ENCODE measurements around the gene ARID1B.

The ARID1B gene

GRCh38 chr6:156844089-156844488 lies 66.9 kb downstream of the ARID1B start:
- peaks cover 0 to 1% of the 10 kb centered on the region in 2 donors for H3K36me3 ChIP-seq (replicated peaks in 1 of 2; ENCODE audit: control insufficient read depth in 2 of 2, insufficient read depth in 2 of 2, low read length in 2 of 2)
- no peak overlapping the region for H2AFZ ChIP-seq (ENCODE audit: low read length)
- peaks cover 8 to 14% of the 10 kb centered on the region in 2 donors for H3K4me1 ChIP-seq (ENCODE audit: control insufficient read depth in 2 of 2, insufficient read depth in 1 of 2, low read depth in 1 of 2, low read length in 2 of 2)
- no peak overlapping the region for H2BK5ac ChIP-seq (ENCODE audit: low read length)
- H3K4me2 ChIP-seq (ENCODE audit: insufficient read depth, low read length, poor library complexity, severe bottlenecking) = no peak overlapping the region
- no peak overlapping the region for H4K8ac ChIP-seq (ENCODE audit: low read depth, low read length)
- no peaks in the 10 kb centered on the region for H3K9me3 ChIP-seq (replicated peaks in 1 of 2; ENCODE audit: control insufficient read depth in 2 of 2, insufficient read depth in 1 of 2, low read depth in 1 of 2, low read length in 2 of 2)
- no peak overlapping the region for H2BK15ac ChIP-seq (ENCODE audit: low read length)
- no peak overlapping the region for H2BK12ac ChIP-seq (ENCODE audit: low read length)
- H3K18ac ChIP-seq (ENCODE audit: low read length) = no peak overlapping the region
- no peaks in the 10 kb centered on the region for H3K27me3 ChIP-seq (ENCODE audit: control insufficient read depth in 3 of 3, insufficient read depth in 3 of 3, low read depth in 1 of 3, low read length in 3 of 3)
- no peak overlapping the region for H3K27ac ChIP-seq (replicated peaks; ENCODE audit: low read length)
- no peak for DNase-seq (ENCODE audit: low spot score)
- no peak overlapping the region for H3K14ac ChIP-seq (ENCODE audit: low read length)
- H3K23ac ChIP-seq (ENCODE audit: low read depth, low read length, poor library complexity) = no peak overlapping the region
- no peak overlapping the region for H4K91ac ChIP-seq (ENCODE audit: low read depth, low read length, poor library complexity)
- H3K9ac ChIP-seq (ENCODE audit: low read depth, low read length, poor library complexity) = no peak overlapping the region
- H2BK120ac ChIP-seq (ENCODE audit: low read depth, low read length) = no peak overlapping the region
- H3K79me1 ChIP-seq (ENCODE audit: low read depth, low read length) = no peaks in the 10 kb centered on the region
- no peak overlapping the region for H3K4me3 ChIP-seq (ENCODE audit: low read length in 2 of 2)
- no CpG with 5 or more reads among the region's 3 CpGs for WGBS, 2 donors (ENCODE audit: extremely low coverage in 2 of 2, insufficient read length in 2 of 2, insufficient replicate concordance in 1 of 2)
- no peak overlapping the region for H2AK5ac ChIP-seq (ENCODE audit: low read depth, low read length)
- H3K4ac ChIP-seq (ENCODE audit: low read length) = no peak overlapping the region

GRCh38 chr6:156845454-156846155 lies 68.4 kb downstream of the ARID1B start:
- Histone ChIP-seq H2AFZ (ENCODE audit: low read length) (no peak overlapping the region), H3K4me3 (ENCODE audit: low read length in 2 of 2) (no peak overlapping the region), H3K27me3 (ENCODE audit: control insufficient read depth in 3 of 3, insufficient read depth in 3 of 3, low read depth in 1 of 3, low read length in 3 of 3) (no peaks in the 10 kb centered on the region), H3K23ac (ENCODE audit: low read depth, low read length, poor library complexity) (no peak overlapping the region), H3K18ac (ENCODE audit: low read length) (no peak overlapping the region), H4K8ac (ENCODE audit: low read depth, low read length) (no peak overlapping the region), H3K27ac (replicated peaks; ENCODE audit: low read length) (no peak overlapping the region), H3K79me1 (ENCODE audit: low read depth, low read length) (no peaks in the 10 kb centered on the region), H3K4me1 (ENCODE audit: control insufficient read depth in 2 of 2, insufficient read depth in 1 of 2, low read depth in 1 of 2, low read length in 2 of 2) (peaks cover 7 to 8% of the 10 kb centered on the region in 2 donors), H3K9me3 (replicated peaks in 1 of 2; ENCODE audit: control insufficient read depth in 2 of 2, insufficient read depth in 1 of 2, low read depth in 1 of 2, low read length in 2 of 2) (no peaks in the 10 kb centered on the region), H3K9ac (ENCODE audit: low read depth, low read length, poor library complexity) (no peak overlapping the region), H4K91ac (ENCODE audit: low read depth, low read length, poor library complexity) (no peak overlapping the region), H3K4me2 (ENCODE audit: insufficient read depth, low read length, poor library complexity, severe bottlenecking) (no peak overlapping the region), H3K4ac (ENCODE audit: low read length) (no peak overlapping the region), H3K14ac (ENCODE audit: low read length) (no peak overlapping the region), H2AK5ac (ENCODE audit: low read depth, low read length) (no peak overlapping the region), H2BK120ac (ENCODE audit: low read depth, low read length) (no peak overlapping the region), H3K36me3 (replicated peaks in 1 of 2; ENCODE audit: control insufficient read depth in 2 of 2, insufficient read depth in 2 of 2, low read length in 2 of 2) (no peaks in the 10 kb centered on the region), H2BK12ac (ENCODE audit: low read length) (no peak overlapping the region), H2BK5ac (ENCODE audit: low read length) (no peak overlapping the region), H2BK15ac (ENCODE audit: low read length) (no peak overlapping the region)
- no peak for DNase-seq (ENCODE audit: low spot score)
- WGBS, 2 donors (ENCODE audit: extremely low coverage in 2 of 2, insufficient read length in 2 of 2, insufficient replicate concordance in 1 of 2) = no CpG with 5 or more reads among the region's 6 CpGs

- Histone ChIP-seq H3K14ac (ENCODE audit: low read length) (no peak overlapping the region), H3K27ac (replicated peaks; ENCODE audit: low read length) (no peak overlapping the region), H3K36me3 (replicated peaks in 1 of 2; ENCODE audit: control insufficient read depth in 2 of 2, insufficient read depth in 2 of 2, low read length in 2 of 2) (no peaks in the 10 kb centered on the region), H2AK5ac (ENCODE audit: low read depth, low read length) (no peak overlapping the region), H3K4me1 (ENCODE audit: control insufficient read depth in 2 of 2, insufficient read depth in 1 of 2, low read depth in 1 of 2, low read length in 2 of 2) (peaks cover 5% of the 10 kb centered on the region in 2 donors), H3K27me3 (ENCODE audit: control insufficient read depth in 3 of 3, insufficient read depth in 3 of 3, low read depth in 1 of 3, low read length in 3 of 3) (no peaks in the 10 kb centered on the region), H2BK5ac (ENCODE audit: low read length) (no peak overlapping the region), H2BK12ac (ENCODE audit: low read length) (no peak overlapping the region), H3K9ac (ENCODE audit: low read depth, low read length, poor library complexity) (no peak overlapping the region), H3K4me2 (ENCODE audit: insufficient read depth, low read length, poor library complexity, severe bottlenecking) (no peak overlapping the region), H3K18ac (ENCODE audit: low read length) (peak overlapping the region; percentile 60), H4K8ac (ENCODE audit: low read depth, low read length) (no peak overlapping the region), H2BK120ac (ENCODE audit: low read depth, low read length) (no peak overlapping the region), H2BK15ac (ENCODE audit: low read length) (no peak overlapping the region), H3K9me3 (replicated peaks in 1 of 2; ENCODE audit: control insufficient read depth in 2 of 2, insufficient read depth in 1 of 2, low read depth in 1 of 2, low read length in 2 of 2) (no peaks in the 10 kb centered on the region), H3K4me3 (ENCODE audit: low read length in 2 of 2) (no peak overlapping the region), H3K79me1 (ENCODE audit: low read depth, low read length) (no peaks in the 10 kb centered on the region), H3K4ac (ENCODE audit: low read length) (no peak overlapping the region), H2AFZ (ENCODE audit: low read length) (no peak overlapping the region), H4K91ac (ENCODE audit: low read depth, low read length, poor library complexity) (no peak overlapping the region), H3K23ac (ENCODE audit: low read depth, low read length, poor library complexity) (no peak overlapping the region)
- no CpG with 5 or more reads among the region's 6 CpGs for WGBS, 2 donors (ENCODE audit: extremely low coverage in 2 of 2, insufficient read length in 2 of 2, insufficient replicate concordance in 1 of 2)
- DNase-seq (ENCODE audit: low spot score) = no peak
Measured at GRCh38 chr6:156846845-156847599, 69.8 kb downstream of the ARID1B start.

- Histone ChIP-seq H2BK15ac (ENCODE audit: low read length) (no peak overlapping the region), H2BK120ac (ENCODE audit: low read depth, low read length) (no peak overlapping the region), H3K9me3 (replicated peaks in 1 of 2; ENCODE audit: control insufficient read depth in 2 of 2, insufficient read depth in 1 of 2, low read depth in 1 of 2, low read length in 2 of 2) (no peaks in the 10 kb centered on the region), H3K14ac (ENCODE audit: low read length) (no peak overlapping the region), H3K4ac (ENCODE audit: low read length) (no peak overlapping the region), H3K79me1 (ENCODE audit: low read depth, low read length) (no peaks in the 10 kb centered on the region), H3K4me2 (ENCODE audit: insufficient read depth, low read length, poor library complexity, severe bottlenecking) (no peak overlapping the region), H4K8ac (ENCODE audit: low read depth, low read length) (no peak overlapping the region), H2BK5ac (ENCODE audit: low read length) (no peak overlapping the region), H3K4me1 (ENCODE audit: control insufficient read depth in 2 of 2, insufficient read depth in 1 of 2, low read depth in 1 of 2, low read length in 2 of 2) (peaks cover 5% of the 10 kb centered on the region in 2 donors), H3K36me3 (replicated peaks in 1 of 2; ENCODE audit: control insufficient read depth in 2 of 2, insufficient read depth in 2 of 2, low read length in 2 of 2) (no peaks in the 10 kb centered on the region), H3K27ac (replicated peaks; ENCODE audit: low read length) (no peak overlapping the region), H2BK12ac (ENCODE audit: low read length) (no peak overlapping the region), H2AFZ (ENCODE audit: low read length) (no peak overlapping the region), H2AK5ac (ENCODE audit: low read depth, low read length) (no peak overlapping the region), H4K91ac (ENCODE audit: low read depth, low read length, poor library complexity) (no peak overlapping the region), H3K23ac (ENCODE audit: low read depth, low read length, poor library complexity) (no peak overlapping the region), H3K9ac (ENCODE audit: low read depth, low read length, poor library complexity) (no peak overlapping the region), H3K18ac (ENCODE audit: low read length) (no peak overlapping the region), H3K27me3 (ENCODE audit: control insufficient read depth in 3 of 3, insufficient read depth in 3 of 3, low read depth in 1 of 3, low read length in 3 of 3) (no peaks in the 10 kb centered on the region), H3K4me3 (ENCODE audit: low read length in 2 of 2) (no peak overlapping the region)
- WGBS, 2 donors (ENCODE audit: extremely low coverage in 2 of 2, insufficient read length in 2 of 2, insufficient replicate concordance in 1 of 2) = no CpG with 5 or more reads among the region's 3 CpGs
- no peak for DNase-seq (ENCODE audit: low spot score)
Measured at GRCh38 chr6:156848123-156848522, 70.9 kb downstream of the ARID1B start.
